Suppressor macrophage (primary cell): Measurements from ENCODE around the gene EFEMP2.

Experiments used
- DNase-seq, 4 experiments: peaks; one replicate each; pipeline ENCODE4 v3.0.0-alpha.2; 2020 to 2022

EFEMP2 gene

DNA sequence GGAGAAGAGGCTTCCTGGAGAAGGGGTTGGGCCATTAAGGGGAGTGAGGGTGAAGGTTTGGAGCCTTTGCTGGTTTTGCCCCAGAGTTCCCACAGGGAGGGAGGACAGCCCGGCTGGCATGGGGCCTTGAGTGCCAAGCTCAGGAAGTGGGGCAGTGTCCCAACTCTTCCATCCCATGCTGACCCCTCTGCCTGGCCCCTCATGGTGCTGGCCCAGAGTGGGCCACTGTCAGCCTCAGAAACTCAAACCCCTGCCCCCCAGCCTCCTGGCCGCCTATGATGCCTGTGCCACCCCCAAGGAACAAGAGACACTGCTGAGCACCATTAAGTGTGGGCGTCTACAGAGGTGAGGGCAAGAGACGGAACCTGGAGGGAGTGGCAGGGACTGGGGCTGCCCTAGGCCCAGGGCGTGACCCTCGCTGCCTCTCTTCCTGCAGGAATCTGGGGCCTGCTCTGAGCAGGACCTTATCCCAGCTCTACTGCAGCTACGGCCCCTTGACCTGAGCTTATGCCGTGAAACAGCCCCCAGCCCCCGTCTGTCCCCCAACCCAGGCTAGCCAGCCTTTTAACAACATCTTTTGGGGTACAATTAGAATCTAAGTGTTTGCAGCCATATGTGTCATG lies 6.9 kb downstream of the EFEMP2 start:
- DNase-seq = no peak

GRCh38 chr11:65864706-65865471 lies 7.7 kb downstream of the EFEMP2 start:
- no peak for DNase-seq

DNA sequence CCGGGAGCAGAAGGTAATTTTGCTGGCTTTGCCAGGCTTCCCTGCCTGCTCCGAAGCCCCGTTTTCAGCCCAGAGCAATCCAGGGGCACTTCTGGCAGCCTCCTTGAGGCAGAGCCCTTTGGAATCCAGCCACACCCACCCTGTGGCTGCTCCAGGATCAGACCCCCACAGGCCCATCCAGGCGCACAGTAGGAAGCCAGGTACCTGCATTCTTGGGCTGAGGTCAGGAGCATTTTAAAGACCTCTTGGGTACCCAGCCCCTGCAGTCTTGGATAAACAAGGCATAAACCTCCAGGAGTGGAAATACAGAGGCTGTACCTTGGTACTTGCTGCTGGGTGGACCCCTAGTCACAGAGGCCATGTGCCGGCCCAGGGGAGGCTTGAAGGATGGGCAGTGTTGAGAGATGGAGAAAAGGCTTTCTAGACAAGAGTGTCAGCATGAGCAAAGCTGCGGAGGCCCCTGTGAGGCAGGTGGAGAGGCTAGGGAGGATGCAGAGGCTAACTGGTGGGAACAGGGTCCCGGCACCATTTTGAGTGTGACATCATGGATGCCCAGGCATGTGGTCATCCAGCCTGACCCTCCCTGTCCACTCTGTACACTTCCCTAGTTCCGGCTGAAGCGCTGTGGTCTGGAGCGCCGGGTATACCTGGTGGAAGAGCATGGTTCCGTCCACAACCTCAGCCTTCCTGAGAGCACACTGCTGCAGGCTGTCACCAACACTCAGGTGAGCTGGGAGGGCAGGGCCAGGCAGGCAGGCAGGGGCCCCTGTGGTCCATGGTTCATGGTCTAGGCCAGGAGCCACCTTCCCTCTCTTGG lies 8.5 kb downstream of the EFEMP2 start:
- DNase-seq = no peak

DNA sequence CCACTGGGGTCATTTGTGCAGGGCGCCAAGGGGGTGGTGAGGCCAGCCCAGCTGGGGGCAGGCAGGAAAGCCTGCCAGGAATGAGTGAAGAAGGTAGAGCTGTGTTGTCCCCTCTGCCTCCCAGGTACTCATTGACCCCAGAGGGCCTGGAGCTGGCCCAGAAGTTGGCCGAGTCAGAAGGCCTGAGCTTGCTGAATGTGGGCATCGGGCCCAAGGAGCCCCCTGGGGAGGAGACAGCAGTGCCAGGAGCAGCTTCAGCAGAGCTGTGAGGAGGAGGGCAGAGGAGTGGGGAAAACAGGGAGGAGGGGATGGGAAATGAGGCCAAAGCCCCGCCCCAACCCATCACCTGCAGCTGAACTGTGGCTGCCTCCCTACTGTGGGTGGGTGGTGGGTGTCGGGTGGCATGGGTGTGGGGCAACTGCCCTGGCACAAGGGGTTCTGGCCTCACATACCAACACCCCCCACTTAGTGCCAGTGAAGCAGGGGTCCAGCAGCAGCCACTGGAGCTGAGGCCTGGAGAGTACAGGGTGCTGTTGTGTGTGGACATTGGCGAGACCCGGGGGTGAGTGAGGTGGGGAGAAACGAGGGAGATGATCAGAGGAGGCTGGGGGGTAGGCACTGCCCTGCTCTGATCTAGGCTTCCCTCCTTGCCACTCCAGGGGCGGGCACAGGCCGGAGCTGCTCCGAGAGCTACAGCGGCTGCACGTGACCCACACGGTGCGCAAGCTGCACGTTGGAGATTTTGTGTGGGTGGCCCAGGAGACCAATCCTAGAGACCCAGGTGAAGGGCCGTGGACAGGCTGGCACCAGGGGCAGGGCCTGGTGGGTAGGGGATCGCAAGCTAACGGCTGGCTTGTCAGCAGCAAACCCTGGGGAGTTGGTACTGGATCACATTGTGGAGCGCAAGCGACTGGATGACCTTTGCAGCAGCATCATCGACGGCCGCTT lies 9.4 kb downstream of the EFEMP2 start:
- DNase-seq = no peak

DNA sequence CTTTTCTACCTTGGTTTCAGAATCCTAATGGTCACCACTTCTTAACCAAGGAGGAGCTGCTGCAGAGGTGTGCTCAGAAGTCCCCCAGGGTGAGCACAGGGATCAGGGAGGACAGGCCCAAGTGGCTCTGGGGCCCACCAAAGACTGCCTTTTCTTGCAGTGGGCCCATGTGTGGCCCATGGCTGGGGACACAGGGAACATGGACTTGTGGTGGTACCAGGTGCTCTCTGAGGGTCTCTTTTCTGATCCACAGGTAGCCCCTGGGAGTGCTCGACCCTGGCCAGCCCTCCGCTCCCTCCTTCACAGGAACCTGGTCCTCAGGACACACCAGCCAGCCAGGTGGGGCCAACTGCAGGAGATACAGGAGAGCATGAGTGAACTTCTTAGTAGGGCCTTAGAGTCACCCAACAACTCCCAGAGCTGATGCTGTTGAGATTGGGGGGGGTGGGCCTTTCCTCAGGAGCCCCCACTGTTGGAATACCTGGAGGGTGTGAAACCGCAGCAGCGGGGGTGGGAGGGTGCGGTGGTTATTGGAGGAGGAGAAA lies 10.3 kb downstream of the EFEMP2 start:
- no peak for DNase-seq

DNA sequence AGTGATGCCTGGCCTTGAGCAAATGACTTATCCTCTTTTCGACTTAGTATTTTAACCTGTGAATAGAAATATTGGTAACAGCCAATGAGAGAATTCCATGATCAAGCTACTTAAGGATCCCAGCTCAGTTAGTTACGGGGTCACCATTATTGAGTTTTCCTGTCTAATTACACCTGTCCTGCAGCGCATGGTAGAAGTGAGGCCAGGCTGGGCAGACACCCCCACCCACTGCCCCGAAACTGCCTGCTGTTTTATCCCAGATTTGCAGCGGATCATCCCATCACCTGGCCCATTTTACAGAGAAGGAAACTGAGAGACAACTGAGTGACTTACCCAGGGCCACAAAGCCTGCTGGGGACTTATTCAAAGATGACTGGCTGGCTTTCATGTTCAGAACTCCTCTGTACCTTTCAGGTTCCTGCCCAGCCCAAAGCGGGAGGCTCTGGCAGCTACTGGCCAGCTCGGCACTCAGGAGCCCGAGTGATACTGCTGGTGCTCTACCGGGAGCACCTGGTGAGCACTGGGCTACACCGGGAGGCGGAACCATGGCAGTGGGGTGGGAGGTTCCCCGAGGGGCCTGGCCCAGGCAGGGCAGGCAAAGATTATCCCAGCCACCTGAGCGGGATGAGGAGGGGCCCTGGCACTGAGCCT lies 10.9 kb downstream of the EFEMP2 start:
- DNase-seq = no peak

GRCh38 chr11:65861165-65861505 lies 11.5 kb downstream of the EFEMP2 start:
- DNase-seq = no peak

DNA sequence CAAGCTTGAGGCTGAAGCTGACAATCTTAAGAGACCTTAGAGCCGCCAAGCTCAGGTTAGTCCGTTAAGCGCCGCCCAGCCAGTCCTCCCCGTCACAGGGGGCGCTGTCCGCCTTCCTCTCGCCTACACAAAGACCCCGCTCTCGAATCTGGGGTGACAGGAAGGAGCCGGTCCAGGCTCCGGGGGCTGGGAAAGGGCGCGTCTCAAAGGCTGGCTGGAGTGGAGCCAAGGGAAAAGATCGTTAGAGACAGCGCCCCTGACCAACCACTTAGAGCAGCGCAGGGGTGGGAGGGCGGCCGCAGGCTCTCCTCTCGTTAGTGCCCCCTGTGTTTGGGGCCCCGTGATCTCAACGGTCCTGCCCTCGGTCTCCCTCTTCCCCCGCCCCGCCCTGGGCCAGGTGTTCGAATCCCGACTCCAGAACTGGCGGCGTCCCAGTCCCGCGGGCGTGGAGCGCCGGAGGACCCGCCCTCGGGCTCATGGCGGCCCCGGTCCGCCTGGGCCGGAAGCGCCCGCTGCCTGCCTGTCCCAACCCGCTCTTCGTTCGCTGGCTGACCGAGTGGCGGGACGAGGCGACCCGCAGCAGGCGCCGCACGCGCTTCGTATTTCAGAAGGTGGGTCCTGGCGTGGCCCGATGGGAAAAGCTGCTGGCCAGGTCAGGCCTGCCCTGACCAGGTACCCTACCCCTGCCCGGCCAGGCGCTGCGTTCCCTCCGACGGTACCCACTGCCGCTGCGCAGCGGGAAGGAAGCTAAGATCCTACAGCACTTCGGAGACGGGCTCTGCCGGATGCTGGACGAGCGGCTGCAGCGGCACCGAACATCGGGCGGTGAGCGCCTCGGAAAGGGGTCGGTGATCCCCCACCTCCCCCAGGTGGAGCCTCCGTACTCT lies 12.1 kb downstream of the EFEMP2 start, which contains the start of gene MUS81:
Gene MUS81, plus strand, starts transcription at position 156 of the 887 bp plus-strand sequence. Its CDS starts 321 bp downstream, at position 477.
- DNase-seq = peak; percentile 96 to 98 (median 97)

DNA sequence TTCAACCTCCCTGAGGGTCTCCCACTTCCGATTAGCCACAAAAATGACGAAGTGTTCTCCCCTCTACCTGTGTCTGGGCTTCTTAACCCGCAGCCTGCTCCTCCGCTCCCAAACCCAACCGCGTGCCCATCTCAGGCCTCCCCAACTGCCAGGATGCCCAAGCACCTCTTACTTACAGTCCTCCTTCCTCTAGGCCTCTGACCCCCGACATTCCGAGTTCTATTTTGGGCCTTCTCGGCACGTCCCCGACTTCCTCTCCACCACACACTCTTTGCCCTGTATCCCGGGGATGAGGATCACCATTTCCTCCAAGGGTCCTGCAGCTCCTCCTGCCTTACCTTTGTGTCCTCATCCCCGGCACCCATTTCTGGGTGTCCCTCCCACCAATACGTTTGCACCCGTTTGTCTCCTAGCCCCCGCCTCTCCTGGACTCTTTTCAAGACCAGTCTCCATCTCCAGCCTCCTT lies 12.8 kb downstream of the EFEMP2 start:
- DNase-seq = peak in 1 of 4 experiments; percentile 44

DNA sequence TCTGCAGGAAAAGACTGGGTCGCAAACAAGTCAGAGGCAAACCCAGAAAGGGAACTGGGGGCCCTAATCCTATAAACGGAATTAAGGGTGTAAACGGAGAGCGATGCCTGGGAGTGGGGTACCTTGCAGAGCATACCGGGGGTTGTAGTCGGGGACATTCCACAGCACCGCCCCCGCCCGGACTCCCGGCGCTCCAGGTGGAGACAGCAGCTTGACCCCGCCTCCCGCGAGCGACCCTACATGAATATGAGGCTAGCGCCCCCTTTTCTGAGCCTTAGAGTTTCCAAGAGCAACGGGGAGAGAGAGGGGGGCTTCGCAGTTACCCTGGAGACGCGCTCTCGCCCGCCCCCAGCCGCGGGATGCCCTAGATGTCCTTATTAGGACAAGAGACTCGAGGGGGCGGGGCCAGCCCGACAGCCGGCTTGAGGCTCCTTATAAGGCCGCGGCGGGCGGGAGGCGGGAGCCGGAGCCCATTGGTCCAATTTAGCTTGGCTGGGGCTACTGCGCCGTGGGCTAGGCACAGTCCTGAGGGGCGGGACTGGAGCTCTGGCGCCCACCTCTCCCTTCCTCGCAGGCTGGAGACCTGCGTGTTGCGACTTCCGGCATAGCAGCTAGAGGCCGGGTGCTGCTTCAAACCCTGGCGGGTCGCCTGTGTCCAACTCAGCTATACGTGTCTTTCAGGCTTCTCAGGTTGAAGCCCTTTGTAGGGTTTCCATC lies 13.3 kb downstream of the EFEMP2 start:
- peak; percentile 98 to 100 (median 99) for DNase-seq

GRCh38 chr11:65858681-65859087 lies 13.9 kb downstream of the EFEMP2 start:
- DNase-seq = no peak

DNA sequence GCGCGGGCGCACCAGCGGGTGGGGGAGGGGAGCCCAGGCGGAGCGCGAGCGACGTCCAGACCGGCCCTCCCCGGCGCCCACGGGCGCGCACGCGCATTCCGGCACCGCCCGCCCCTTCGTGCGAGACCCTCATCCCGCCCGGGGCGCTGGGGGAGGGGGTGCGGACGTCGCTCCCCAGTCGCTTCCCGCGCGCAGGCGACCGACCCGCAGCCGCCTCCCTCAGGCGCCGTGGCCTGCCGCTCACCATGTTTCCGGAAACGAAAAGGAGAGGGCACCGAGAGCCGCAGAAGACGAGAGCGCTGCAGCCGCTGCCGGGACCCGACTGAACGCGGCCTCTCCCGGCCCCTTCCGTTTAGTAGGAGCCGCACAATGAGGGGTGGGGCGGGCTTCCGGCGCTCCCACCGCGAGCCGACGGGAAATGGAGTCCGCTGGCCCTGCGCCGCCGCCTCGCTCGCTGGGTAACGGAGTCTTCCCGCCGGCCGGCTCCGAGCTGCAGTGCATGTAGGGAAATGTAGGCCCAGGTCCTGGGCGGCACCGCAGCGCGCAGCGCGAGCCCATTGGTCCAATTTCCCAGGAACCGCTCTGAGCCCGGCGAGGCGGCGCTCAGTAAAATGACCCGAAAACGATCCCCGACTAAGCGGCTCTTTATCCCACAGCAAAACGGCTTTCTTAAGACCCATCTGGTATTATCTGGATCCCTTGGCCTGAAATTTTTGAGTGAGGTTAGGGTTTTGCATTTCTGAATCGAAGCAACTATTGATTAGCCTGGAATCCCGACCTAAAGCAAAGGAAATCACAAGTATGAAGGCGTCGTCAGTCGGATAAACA lies 14.5 kb downstream of the EFEMP2 start, which contains the start of gene CFL1:
Gene CFL1, minus strand, starts transcription at position 328 of the 828 bp plus-strand sequence. Its CDS starts 81 bp downstream, at position 247.
- peak; percentile 98 to 100 (median 99) for DNase-seq

DNA sequence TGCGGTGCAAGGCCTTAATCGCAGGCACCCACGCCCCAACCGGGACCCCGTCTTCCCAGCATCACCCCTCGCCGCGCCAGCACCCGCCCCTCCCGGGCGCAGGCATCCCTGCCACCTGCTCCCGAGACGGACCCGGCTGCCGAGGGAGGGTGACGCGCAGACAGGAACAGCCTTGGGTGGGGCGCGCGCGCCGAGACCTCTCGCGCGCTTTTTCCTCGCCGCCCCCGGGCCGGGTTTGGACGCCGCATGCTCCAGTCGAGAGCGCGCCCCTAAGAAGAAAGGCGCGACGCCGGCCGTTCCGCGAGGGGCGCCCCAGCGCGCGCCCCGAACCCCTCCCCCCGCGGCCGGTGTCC lies 15.1 kb downstream of the EFEMP2 start:
- DNase-seq = no peak

DNA sequence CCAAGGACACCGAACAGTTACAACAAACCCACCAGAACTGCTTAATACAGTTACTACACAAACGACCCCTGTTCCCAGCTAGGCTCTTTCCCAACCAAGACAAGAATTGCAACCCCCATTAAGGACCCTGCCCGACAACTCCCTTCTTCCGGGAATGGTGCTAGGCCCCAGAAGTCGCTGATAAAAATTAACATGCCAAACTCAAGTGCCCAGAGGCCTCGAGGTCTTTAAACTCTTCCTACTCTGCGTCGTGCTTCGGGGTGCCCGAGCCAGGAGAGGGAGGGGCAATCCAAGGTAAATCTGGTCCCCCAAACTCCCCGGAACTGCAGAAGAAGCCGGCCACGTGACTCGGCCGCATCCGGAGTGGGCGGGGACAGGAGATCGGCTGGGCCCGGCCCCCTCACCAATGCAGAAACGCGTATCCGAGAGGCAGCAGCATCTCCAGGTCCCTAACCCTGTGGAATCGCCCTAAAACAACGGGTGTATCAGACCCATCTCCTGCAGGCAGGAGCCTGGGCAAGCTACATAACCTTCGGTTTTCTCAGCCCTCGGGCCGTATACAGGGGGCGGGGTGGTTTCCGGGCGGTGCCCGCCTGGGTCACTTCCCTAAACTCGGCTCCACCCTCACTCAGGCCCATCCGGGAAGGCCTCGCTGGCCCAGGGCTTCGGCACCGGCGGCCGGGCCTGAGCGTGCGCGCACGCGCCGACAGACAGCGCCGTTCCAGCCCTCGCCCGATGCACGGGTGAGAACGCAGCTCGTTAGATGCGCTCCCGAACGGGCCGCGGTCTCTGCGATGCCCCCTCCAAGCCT lies 15.7 kb downstream of the EFEMP2 start:
- DNase-seq = peak; percentile 90 to 95 (median 94)

- no peak for DNase-seq
Observed at GRCh38 chr11:65855927-65856363, 16.7 kb downstream of the EFEMP2 start.

GRCh38 chr11:65854852-65855837 lies 17.5 kb downstream of the EFEMP2 start:
- no peak for DNase-seq
